GM18861 (cell line): ENCODE measurements around the gene GNG4.
"Not testable (repeated sequence)": the region's sequence is repeated elsewhere in the genome, so short reads cannot be mapped to it uniquely, and the experiment has no call there.

Experiments used
- ATAC-seq: cut with Tn5 transposase; IDR thresholded peaks from one replicate; pipeline ENCODE4 v1.9.1; 2021; ENCODE audit not compliant: unreplicated experiment

Gene GNG4

GRCh38 chr1:235650341-235651169 is 971 bp upstream of the GNG4 start:
- no peak for ATAC-seq

- ATAC-seq: peak; percentile 43
These were observed 623 bp downstream of the GNG4 start for GRCh38 chr1:235648954-235649367.

GRCh38 chr1:235648407-235648907 is 1.1 kb downstream of the GNG4 start:
- ATAC-seq: no peak

GRCh38 chr1:235647537-235647936 is 2.0 kb downstream of the GNG4 start:
- ATAC-seq: not testable (repeated sequence)

DNA sequence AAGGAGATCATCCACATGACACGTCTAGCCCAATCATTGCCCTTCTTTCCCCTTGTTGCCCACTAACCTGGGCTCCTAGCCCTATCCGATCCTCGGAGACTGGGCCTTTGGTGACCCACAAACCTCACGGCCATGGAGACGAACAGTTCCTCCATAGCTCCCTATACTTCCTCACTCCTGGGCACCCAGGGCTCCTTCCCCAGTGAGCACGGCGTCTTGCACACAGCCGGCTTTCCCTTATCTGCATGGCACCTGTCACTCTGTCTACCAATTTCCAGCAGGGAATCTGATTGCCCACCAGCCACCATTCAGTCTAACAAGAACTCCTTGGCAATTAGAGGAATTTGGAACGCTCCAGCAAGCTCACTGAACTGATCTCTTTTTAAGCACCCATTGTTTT is 3.1 kb downstream of the GNG4 start:
- no peak for ATAC-seq

- no peak for ATAC-seq
These were observed 4.8 kb downstream of the GNG4 start for GRCh38 chr1:235644693-235645305.

GRCh38 chr1:235643837-235644692 is 5.5 kb downstream of the GNG4 start:
- ATAC-seq: no peak

DNA sequence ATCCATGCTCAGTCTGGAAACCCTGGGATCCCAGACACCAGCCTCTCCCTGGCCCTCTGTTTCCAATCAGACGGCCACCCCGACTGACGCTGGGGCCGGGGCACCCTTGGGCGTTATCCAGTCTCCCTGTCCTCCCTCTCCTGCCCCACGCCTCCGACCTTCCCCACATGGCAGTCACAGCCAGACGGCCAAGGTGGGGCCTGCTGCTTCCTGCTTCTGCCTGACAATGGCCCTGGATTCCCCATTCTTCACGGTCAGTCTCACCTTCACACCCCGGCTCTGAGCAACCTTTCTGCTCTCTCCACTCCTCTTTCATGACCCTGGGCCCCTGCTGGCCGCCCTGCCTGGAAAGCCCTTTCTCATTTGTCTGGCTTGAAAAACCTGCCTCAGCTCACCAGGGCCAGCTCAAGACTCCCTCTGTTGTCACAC is 6.6 kb downstream of the GNG4 start:
- ATAC-seq: no peak

DNA sequence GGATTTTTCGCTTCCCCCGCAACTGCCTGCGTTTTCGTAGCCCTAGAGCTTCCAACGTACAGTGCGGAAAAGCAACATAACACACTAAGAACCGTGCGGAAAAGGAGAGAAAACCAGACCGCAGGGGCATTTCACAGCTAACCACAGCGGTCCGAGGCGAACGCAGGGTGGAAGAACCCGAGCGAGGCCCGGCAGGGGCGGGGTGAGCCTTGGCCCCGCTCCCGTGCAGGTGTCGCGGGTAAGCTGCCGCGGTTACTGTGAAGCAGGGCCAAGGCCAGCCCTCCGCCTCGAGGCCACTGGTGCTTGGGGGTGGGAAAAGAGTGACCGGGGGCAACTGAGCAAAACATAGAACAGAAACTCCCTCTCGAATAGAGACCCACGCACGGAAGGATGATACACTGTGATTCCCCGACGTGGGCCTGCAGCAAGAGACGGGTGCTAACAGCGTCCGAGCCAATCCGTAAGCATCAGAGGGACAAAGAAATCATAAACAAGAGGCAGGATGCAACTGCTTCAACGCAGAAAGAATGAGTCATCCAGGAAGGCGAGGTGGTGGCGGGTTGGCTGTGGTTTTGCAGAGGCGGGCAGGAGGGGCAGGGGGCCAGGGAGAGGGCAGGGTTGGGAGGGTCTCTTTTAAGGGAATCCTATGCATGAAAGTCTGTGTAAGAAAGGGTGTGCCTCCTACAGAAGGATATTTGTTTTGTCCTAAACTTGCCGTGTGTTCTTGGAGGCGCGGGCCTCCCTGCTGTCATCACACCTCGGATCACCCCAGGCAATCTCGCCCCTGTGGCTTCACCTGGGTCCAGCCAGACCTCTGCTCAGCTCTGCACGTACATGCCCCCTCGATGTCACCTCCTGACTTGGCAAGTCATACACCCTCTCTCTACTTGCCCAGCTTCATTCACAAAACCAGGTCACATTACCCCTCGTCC is 7.3 kb downstream of the GNG4 start:
- ATAC-seq: peak; percentile 52

GRCh38 chr1:235640580-235640979 is 9.0 kb downstream of the GNG4 start:
- ATAC-seq: no peak

DNA sequence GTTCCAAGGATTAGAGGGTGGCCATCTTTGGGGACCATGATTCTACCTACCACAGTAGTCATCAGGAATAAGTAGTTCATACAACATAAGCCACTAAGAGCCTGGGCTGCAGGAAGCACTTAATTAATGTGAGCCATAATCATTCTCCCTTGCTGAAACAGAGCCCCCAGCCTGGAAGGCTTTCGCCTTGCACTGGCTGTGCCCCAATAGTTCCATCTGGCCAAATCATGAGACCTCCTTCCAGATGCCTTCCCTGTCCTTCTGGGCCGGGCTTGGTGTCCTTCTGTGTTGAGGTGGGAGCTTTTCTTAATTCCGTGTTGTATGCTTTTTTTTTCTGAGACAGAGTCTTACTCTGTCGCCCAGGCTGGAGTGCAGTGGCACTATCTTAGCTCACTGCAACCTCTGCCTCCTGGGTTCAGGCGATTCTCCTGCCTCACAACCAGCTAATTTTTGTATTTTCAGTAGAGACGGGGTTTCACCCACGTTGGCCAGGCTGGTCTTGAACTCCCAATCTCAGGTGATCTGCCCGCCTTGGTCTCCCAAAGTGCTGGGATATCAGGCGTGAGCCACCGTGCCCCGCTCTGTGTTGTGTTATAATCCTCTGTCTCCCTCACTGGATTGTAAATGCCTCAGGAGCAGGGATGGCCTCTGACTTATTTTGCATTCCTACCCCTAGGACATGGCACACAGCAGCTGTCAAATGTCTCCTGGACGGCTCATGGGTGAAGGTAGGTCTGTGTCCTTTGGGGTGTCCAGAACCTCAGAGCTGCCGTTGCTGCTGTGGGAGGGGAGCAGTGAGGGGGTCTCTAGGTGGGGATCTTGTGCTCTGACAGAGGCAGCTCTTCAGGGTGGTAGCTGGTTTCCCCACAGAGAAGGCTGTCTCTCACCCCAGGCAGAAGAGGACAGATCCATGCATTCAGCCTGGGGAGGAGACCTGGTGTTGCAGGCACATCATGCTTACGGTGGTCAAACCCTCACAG is 10.1 kb downstream of the GNG4 start:
- ATAC-seq: no peak

DNA sequence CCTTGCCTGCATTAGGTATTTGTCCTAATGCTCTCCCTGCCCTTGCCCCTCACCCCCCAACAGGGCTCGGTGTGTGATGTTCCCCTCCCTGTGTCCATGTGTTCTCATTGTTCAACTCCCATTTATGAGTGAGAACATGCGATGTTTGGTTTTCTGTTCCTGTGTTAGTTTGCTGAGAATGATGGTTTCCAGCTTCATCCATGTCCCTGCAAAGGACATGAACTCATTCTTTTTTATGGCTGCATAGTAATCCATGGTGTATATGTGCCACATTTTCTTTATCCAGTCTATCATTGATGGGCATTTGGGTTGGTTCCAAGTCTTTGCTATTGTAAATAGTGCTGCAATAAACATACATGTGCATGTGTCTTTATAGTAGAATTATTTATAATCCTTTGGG is 11.0 kb downstream of the GNG4 start:
- not testable (repeated sequence) for ATAC-seq

GRCh38 chr1:235637756-235638534 is 11.6 kb downstream of the GNG4 start:
- no peak for ATAC-seq

DNA sequence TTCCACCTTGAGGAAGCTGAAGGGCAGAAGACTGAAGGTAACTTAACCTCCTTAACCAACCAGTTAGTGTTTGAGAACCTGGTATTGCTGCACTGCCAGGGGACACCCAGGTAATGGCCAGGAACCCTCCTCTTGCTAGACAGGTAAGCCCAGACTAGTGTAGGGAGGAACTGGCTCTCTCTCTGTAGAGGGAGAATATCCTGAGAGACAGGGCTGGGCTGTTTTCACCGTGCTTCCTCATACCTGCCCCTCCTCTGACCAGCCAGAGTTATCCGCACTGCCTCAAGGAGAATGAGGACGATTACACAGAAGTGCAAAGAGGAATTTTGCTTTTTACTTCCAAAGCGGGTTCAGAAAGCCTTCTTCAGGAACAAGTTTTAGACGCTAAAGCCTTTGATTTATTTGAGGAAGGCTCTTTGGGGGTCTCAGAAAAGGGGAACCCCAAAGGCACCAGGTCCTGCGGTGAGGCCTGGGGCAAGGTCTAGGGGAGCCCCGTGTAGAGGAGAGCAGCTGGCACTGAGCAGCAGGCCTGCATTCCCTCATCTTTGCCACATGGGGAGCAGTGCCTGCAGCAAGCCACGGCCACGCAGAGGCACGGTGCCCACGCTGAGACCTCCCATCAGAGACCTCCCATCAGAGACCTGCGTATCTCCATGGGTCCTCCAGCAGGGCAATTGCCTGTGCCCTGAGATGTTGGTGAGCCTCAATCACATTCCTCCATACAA is 13.5 kb downstream of the GNG4 start:
- no peak for ATAC-seq

DNA sequence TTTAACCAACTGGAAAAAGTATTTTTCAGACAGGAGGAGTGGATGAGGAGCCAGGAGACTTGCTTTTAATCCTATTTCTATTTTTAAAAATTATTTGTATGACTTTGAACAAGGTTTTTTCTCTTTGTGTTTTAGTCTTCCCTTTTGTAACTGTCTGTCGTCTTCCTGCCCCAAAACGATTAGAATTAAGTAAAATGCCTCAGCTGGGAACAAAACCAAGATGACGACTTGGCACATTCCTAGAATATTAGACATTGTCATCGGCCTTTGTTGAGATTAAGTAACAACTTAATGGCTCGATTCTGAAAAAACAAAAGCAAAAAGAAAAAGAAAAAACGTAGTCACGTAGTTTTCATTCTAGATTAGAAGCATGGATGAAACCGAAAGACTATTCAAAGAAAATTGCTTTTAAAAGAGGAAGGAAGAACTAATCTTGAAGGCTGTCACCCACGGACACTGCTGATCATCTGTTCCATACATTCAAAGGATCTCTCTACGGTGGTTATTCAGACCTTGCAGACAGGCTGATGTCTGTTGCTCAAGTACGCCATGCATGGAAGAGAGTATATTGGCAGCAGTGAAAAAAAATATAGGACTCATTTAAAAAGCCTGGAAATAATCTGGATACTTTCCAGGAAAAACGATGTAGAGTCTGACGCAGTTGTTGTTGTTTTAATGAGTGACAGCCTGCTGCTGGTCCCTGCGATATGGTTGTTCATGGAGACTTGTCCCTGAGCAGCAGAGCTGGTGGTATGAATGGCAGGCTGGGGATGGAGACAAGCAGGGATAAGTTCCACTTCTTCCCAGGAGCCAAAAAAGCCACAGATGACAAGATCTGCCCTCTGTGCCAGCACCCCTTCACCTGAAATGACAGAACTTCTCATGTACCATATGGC is 16.8 kb downstream of the GNG4 start:
- peak; percentile 68 for ATAC-seq

GRCh38 chr1:235631816-235632215 is 17.8 kb downstream of the GNG4 start:
- no peak for ATAC-seq
